Endometrial microvascular endothelial cells (primary cell): ENCODE measurements around the gene MYBBP1A. TPM values are rescaled to one million over a fixed set of nuclear protein-coding genes. Genes with fewer than 3 reads are reported as not detected.

Experiments used
- in situ Hi-C: cut with HindIII; loops from 2 replicates; pipeline ENCODE4 v1.10.0; 2017; ENCODE audit warnings: low sequenced_read_pairs, low pct_unique_long_range_greater_than_20kb; ENCODE audit errors: inconsistent ontology term
- total RNA-seq: library from RNA; depleted of rRNA; stranded (reverse); fragments of >200 nt; gene quantifications from one replicate; pipeline ENCODE4 v1.2.3, GENCODE V29; 2015; ENCODE audit errors: inconsistent ontology term

The MYBBP1A gene
- total RNA-seq, 1 donor from 2014 or later, result 111 TPM

GRCh38 chr17:4540687-4541327, 14.4 kb downstream of the MYBBP1A start:
- in situ Hi-C loops, result no loop called here

- in situ Hi-C loops, result no loop called here
Measured at GRCh38 chr17:4540224-4540651, 14.9 kb downstream of the MYBBP1A start.

- in situ Hi-C loops, result loop anchor here (10.0 kb wide), 1 partner anchor 115 kb away; no protein-coding TSS in a partner anchor
Measured at GRCh38 chr17:4539576-4540223, 15.5 kb downstream of the MYBBP1A start.

- in situ Hi-C loops, result loop anchor here (10.0 kb wide), 1 partner anchor 114 kb away; no protein-coding TSS in a partner anchor
Measured at GRCh38 chr17:4539025-4539424, 16.2 kb downstream of the MYBBP1A start.

GRCh38 chr17:4538236-4539002, 16.8 kb downstream of the MYBBP1A start:
- in situ Hi-C loops, result loop anchor here (10.0 kb wide), 1 partner anchor 114 kb away; no protein-coding TSS in a partner anchor

- in situ Hi-C loops, result loop anchor here (10.0 kb wide), 1 partner anchor 113 kb away; no protein-coding TSS in a partner anchor
Measured at GRCh38 chr17:4537451-4538235, 17.5 kb downstream of the MYBBP1A start.

- in situ Hi-C loops, result loop anchor here (10.0 kb wide), 1 partner anchor 112 kb away; no protein-coding TSS in a partner anchor
Measured at GRCh38 chr17:4536742-4537411, 18.3 kb downstream of the MYBBP1A start.

- in situ Hi-C loops, result loop anchor here (10.0 kb wide), 1 partner anchor 111 kb away; no protein-coding TSS in a partner anchor
Measured at GRCh38 chr17:4536259-4536741, 18.9 kb downstream of the MYBBP1A start.

GRCh38 chr17:4535667-4536258, 19.4 kb downstream of the MYBBP1A start:
- in situ Hi-C loops, result loop anchor here (10.0 kb wide), 1 partner anchor 111 kb away; no protein-coding TSS in a partner anchor

- in situ Hi-C loops, result loop anchor here (10.0 kb wide), 1 partner anchor 110 kb away; no protein-coding TSS in a partner anchor
Measured at GRCh38 chr17:4534928-4535666, 20.1 kb downstream of the MYBBP1A start.

GRCh38 chr17:4534515-4534914, 20.7 kb downstream of the MYBBP1A start:
- in situ Hi-C loops, result loop anchor here (10.0 kb wide), 1 partner anchor 110 kb away; no protein-coding TSS in a partner anchor

GRCh38 chr17:4533523-4534504, 21.4 kb downstream of the MYBBP1A start:
- in situ Hi-C loops, result loop anchor here (10.0 kb wide), 1 partner anchor 109 kb away; no protein-coding TSS in a partner anchor

GRCh38 chr17:4532860-4533522, 22.2 kb downstream of the MYBBP1A start:
- in situ Hi-C loops, result loop anchor here (10.0 kb wide), 1 partner anchor 108 kb away; no protein-coding TSS in a partner anchor

- in situ Hi-C loops, result loop anchor here (10.0 kb wide), 1 partner anchor 107 kb away; no protein-coding TSS in a partner anchor
Measured at GRCh38 chr17:4531988-4532736, 23.0 kb downstream of the MYBBP1A start.
